Testis (tissue), 3 donors: ENCODE measurements around the gene FBXW5. TPM values are rescaled to one million over a fixed set of nuclear protein-coding genes. Genes with fewer than 3 reads are reported as not detected.

Experiments used
- DNase-seq: peaks from one replicate; pipeline ENCODE4 v3.0.0-alpha.2; 2019
- H3K27ac ChIP-seq, 2 donors: fragments of 200-600 bp; sonication (generic); one replicate each; pipeline ENCODE4 v1.5.1; 2019
- H3K27me3 ChIP-seq: fragments of 200-600 bp; sonication (generic); one replicate; pipeline ENCODE4 v1.5.1; 2019
- H3K36me3 ChIP-seq: fragments of 200-600 bp; sonication (generic); one replicate; pipeline ENCODE4 v1.5.1; 2017; ENCODE audit warnings: low read depth; ENCODE audit errors: missing control alignments
- H3K4me1 ChIP-seq: fragments of 200-600 bp; sonication (generic); one replicate; pipeline ENCODE4 v1.5.1; 2019
- H3K4me3 ChIP-seq, 2 donors: fragments of 200-600 bp; sonication (generic); one replicate each; pipeline ENCODE4 v1.5.1; 2017 to 2019
- H3K9me3 ChIP-seq: fragments of 200-600 bp; sonication (generic); one replicate; pipeline ENCODE4 v1.5.1; 2017
- CTCF ChIP-seq, 3 experiments: fragments of 450-650 bp in 2 of 3; fragments of 200-600 bp in 1 of 3; sonication (generic) in 1 of 3; IDR thresholded peaks; one replicate each; pipeline ENCODE4 v1.5.1; 2016 to 2019; ENCODE audit warnings: antibody characterized with exemption in 3 of 3, mild to moderate bottlenecking in 2 of 3, moderate library complexity in 1 of 3
- POLR2A ChIP-seq: fragments of 450-650 bp; IDR thresholded peaks from one replicate; pipeline ENCODE4 v1.6.1; 2017; ENCODE audit warnings: antibody characterized with exemption, mild to moderate bottlenecking, moderate library complexity
- WGBS, 2 donors: methylation state at CpG; one replicate each; pipeline ENCODE4 v1.1.5; 2018; 5-methylcytosine and 5-hydroxymethylcytosine counted together
- intact Hi-C: fragments of 100-400 bp; cut with DNase I; formaldehyde crosslinking; loops from one replicate; pipeline ENCODE4 v1.15.1; 2023; ENCODE audit warnings: low total_unique reads
- polyA plus RNA-seq: library from polyadenylated mRNA; stranded (reverse); fragments of 350-450 nt; fragmentation: Illumina TruSeq; extraction: RNeasy Lipid Tissue Mini Kit (QIAGEN cat#74804); gene quantifications from one replicate; pipeline ENCODE4 v1.2.3, GENCODE V29; 2014; ENCODE audit warnings: low read depth, low replicate concordance; ENCODE audit not compliant: insufficient read depth
- total RNA-seq, 2 donors: library from RNA; depleted of rRNA; stranded (reverse); fragments of >200 nt; gene quantifications; one replicate each; pipeline ENCODE4 v1.2.3, GENCODE V29; 2016

Gene FBXW5
- total and polyA plus RNA-seq, 3 donors from 2014 or later, result 452 to 749 (median 509) TPM

- intact Hi-C loops, result no loop called here
- 92 to 96% methylated on average over 9 of the region's 9 CpGs for whole genome bisulfite sequencing, 2 donors
- peaks cover 64% of the 10 kb centered on the region for H3K4me1 ChIP-seq
- no peak overlapping the region for H3K4me3 ChIP-seq
- H3K27ac ChIP-seq, result peak overlapping the region; percentile 81
- H3K27me3 ChIP-seq, result no peaks in the 10 kb centered on the region
- TF ChIP-seq CTCF (IDR thresholded peaks at IDR 0.05) (no peak), POLR2A (no peak)
- H3K36me3 ChIP-seq, result no peaks in the 10 kb centered on the region
- no peaks in the 10 kb centered on the region for H3K9me3 ChIP-seq
- no peak for DNase-seq
Observed at GRCh38 chr9:136962163-136962562, 17.6 kb upstream of the FBXW5 start.

GRCh38 chr9:136961279-136962065 lies 16.9 kb upstream of the FBXW5 start:
- Histone ChIP-seq H3K27me3 (no peaks in the 10 kb centered on the region), H3K4me3 (no peak overlapping the region), H3K27ac (peak overlapping the region; percentile 56 to 81), H3K36me3 (no peaks in the 10 kb centered on the region), H3K9me3 (no peaks in the 10 kb centered on the region), H3K4me1 (peaks cover 64% of the 10 kb centered on the region)
- whole genome bisulfite sequencing, 2 donors, result 53 to 80% methylated on average over 1 to 20 of the region's 23 CpGs
- intact Hi-C loops, result no loop called here
- peak; percentile 87 for DNase-seq
- TF ChIP-seq CTCF (IDR thresholded peaks at IDR 0.05) (no peak), POLR2A (no peak)

- Histone ChIP-seq H3K4me3 (no peak overlapping the region), H3K36me3 (no peaks in the 10 kb centered on the region), H3K27ac (peak overlapping the region in 1 of 2 donors; percentile 81), H3K4me1 (peaks cover 58% of the 10 kb centered on the region), H3K27me3 (no peaks in the 10 kb centered on the region), H3K9me3 (no peaks in the 10 kb centered on the region)
- no peak for DNase-seq
- TF ChIP-seq CTCF (IDR thresholded peaks at IDR 0.05) (no peak), POLR2A (no peak)
- intact Hi-C loops, result no loop called here
- 72 to 83% methylated on average over 2 to 15 of the region's 15 CpGs for WGBS, 2 donors
Observed at GRCh38 chr9:136960938-136961275, 16.4 kb upstream of the FBXW5 start.

- H3K4me1 ChIP-seq, result peaks cover 55% of the 10 kb centered on the region
- intact Hi-C loops, result no loop called here
- H3K9me3 ChIP-seq, result no peaks in the 10 kb centered on the region
- no peaks in the 10 kb centered on the region for H3K36me3 ChIP-seq
- H3K4me3 ChIP-seq, result no peak overlapping the region
- TF ChIP-seq CTCF (IDR thresholded peaks at IDR 0.05) (no peak), POLR2A (no peak)
- 70 to 71% methylated on average over 18 to 19 of the region's 19 CpGs for WGBS, 2 donors
- H3K27me3 ChIP-seq, result no peaks in the 10 kb centered on the region
- peak overlapping the region; percentile 65 to 81 for H3K27ac ChIP-seq
- no peak for DNase-seq
Observed at GRCh38 chr9:136960212-136960937, 15.8 kb upstream of the FBXW5 start.
